HEK293 (cell line): ENCODE data around the gene AURKB.
A peak's percentile ranks its signal among the peaks of the same experiment; 100 is the strongest.

ENCODE experiments used
- BCL11B ChIP-seq: fragments of 450-650 bp; formaldehyde crosslinking; IDR thresholded peaks from 2 replicates; pipeline ENCODE4 v1.5.1; 2016; ENCODE audit warnings: low read depth, missing biosample characterization, missing genetic modification characterization
- BCL6B ChIP-seq: fragments of 450-650 bp; formaldehyde crosslinking; IDR thresholded peaks from 2 replicates; pipeline ENCODE4 v1.5.1; 2017; ENCODE audit warnings: missing biosample characterization, missing genetic modification characterization
- EGR2 ChIP-seq: fragments of 450-650 bp; formaldehyde crosslinking; IDR thresholded peaks from 2 replicates; pipeline ENCODE4 v1.5.1; 2016; ENCODE audit warnings: low read depth, missing biosample characterization, missing genetic modification characterization
- GLI2 ChIP-seq: fragments of 450-650 bp; formaldehyde crosslinking; IDR thresholded peaks from 2 replicates; pipeline ENCODE4; 2017; ENCODE audit warnings: missing biosample characterization, missing genetic modification characterization, low read depth, borderline replicate concordance
- GLI4 ChIP-seq: fragments of 450-650 bp; formaldehyde crosslinking; IDR thresholded peaks from 2 replicates; pipeline ENCODE4 v1.5.1; 2016; ENCODE audit warnings: missing biosample characterization, missing genetic modification characterization
- KLF17 ChIP-seq: fragments of 450-650 bp; formaldehyde crosslinking; IDR thresholded peaks from 2 replicates; pipeline ENCODE4 v1.5.1; 2016; ENCODE audit warnings: missing biosample characterization, missing genetic modification characterization
- KLF8 ChIP-seq: fragments of 450-650 bp; formaldehyde crosslinking; IDR thresholded peaks from 2 replicates; pipeline ENCODE4 v1.5.1; 2016; ENCODE audit warnings: missing biosample characterization, missing genetic modification characterization
- OSR2 ChIP-seq: fragments of 450-650 bp; formaldehyde crosslinking; IDR thresholded peaks from 2 replicates; pipeline ENCODE4 v1.5.1; 2016; ENCODE audit warnings: missing biosample characterization, missing genetic modification characterization
- PBX3 ChIP-seq: sonication (generic); formaldehyde crosslinking; IDR thresholded peaks from 2 replicates; pipeline ENCODE4 v1.8.1; 2022; ENCODE audit warnings: mild to moderate bottlenecking, moderate library complexity, missing genetic modification reagents
- PRDM10 ChIP-seq: fragments of 450-650 bp; formaldehyde crosslinking; IDR thresholded peaks from 2 replicates; pipeline ENCODE4 v1.5.1; 2016; ENCODE audit warnings: missing biosample characterization, missing genetic modification characterization
- PRDM6 ChIP-seq: fragments of 450-650 bp; formaldehyde crosslinking; IDR thresholded peaks from 2 replicates; pipeline ENCODE4 v1.5.1; 2017; ENCODE audit warnings: missing biosample characterization, missing genetic modification characterization
- SP3 ChIP-seq: fragments of 450-650 bp; formaldehyde crosslinking; IDR thresholded peaks from 2 replicates; pipeline ENCODE4 v1.5.1; 2016; ENCODE audit warnings: missing biosample characterization, missing genetic modification characterization
- TRIM28 ChIP-seq: IDR thresholded peaks from 2 replicates; pipeline ENCODE4 v1.6.1; 2011; ENCODE audit warnings: low read length, control low read depth, borderline replicate concordance
- WT1 ChIP-seq: fragments of 450-650 bp; formaldehyde crosslinking; IDR thresholded peaks from 2 replicates; pipeline ENCODE4 v1.5.1; 2016; ENCODE audit warnings: missing biosample characterization, missing genetic modification characterization
- ZFHX2 ChIP-seq: fragments of 450-650 bp; formaldehyde crosslinking; conservative IDR thresholded peaks from 2 replicates; pipeline ENCODE4 v1.5.1; 2016; ENCODE audit warnings: missing biosample characterization, missing genetic modification characterization
- ZFP41 ChIP-seq: fragments of 450-650 bp; formaldehyde crosslinking; IDR thresholded peaks from 2 replicates; pipeline ENCODE4 v1.5.1; 2016; ENCODE audit warnings: missing biosample characterization, missing genetic modification characterization, borderline replicate concordance
- ZIC2 ChIP-seq: fragments of 450-650 bp; formaldehyde crosslinking; IDR thresholded peaks from 2 replicates; pipeline ENCODE4 v1.5.1; 2016; ENCODE audit warnings: missing biosample characterization, missing genetic modification characterization
- ZNF10 ChIP-seq: fragments of 450-650 bp; formaldehyde crosslinking; IDR thresholded peaks from 2 replicates; pipeline ENCODE4 v1.5.1; 2017; ENCODE audit warnings: missing biosample characterization, missing genetic modification characterization
- ZNF211 ChIP-seq: fragments of 450-650 bp; formaldehyde crosslinking; IDR thresholded peaks from 2 replicates; pipeline ENCODE4 v1.5.1; 2016; ENCODE audit warnings: low read depth, missing biosample characterization, missing genetic modification characterization
- ZNF223 ChIP-seq: fragments of 450-650 bp; formaldehyde crosslinking; IDR thresholded peaks from 2 replicates; pipeline ENCODE4 v1.5.1; 2016; ENCODE audit warnings: missing biosample characterization, missing genetic modification characterization
- ZNF24 ChIP-seq: fragments of 450-650 bp; formaldehyde crosslinking; IDR thresholded peaks from 2 replicates; pipeline ENCODE4 v1.5.1; 2016; ENCODE audit warnings: missing biosample characterization, missing genetic modification characterization
- ZNF426 ChIP-seq: fragments of 450-650 bp; formaldehyde crosslinking; IDR thresholded peaks from 2 replicates; pipeline ENCODE4 v1.5.1; 2017; ENCODE audit warnings: missing biosample characterization, missing genetic modification characterization, mild to moderate bottlenecking, inconsistent platforms, moderate library complexity
- ZNF501 ChIP-seq: fragments of 450-650 bp; formaldehyde crosslinking; IDR thresholded peaks from 2 replicates; pipeline ENCODE4 v1.5.1; 2016; ENCODE audit warnings: missing biosample characterization, missing genetic modification characterization
- ZNF580 ChIP-seq: fragments of 450-650 bp; formaldehyde crosslinking; IDR thresholded peaks from 2 replicates; pipeline ENCODE4 v1.5.1; 2016; ENCODE audit warnings: missing biosample characterization, missing genetic modification characterization
- ZNF677 ChIP-seq: fragments of 450-650 bp; IDR thresholded peaks from 2 replicates; pipeline ENCODE4 v1.5.0; 2018; ENCODE audit warnings: missing biosample characterization, mild to moderate bottlenecking, missing genetic modification characterization, moderate library complexity
- ZNF692 ChIP-seq: fragments of 450-650 bp; formaldehyde crosslinking; IDR thresholded peaks from 2 replicates; pipeline ENCODE4 v1.5.1; 2016; ENCODE audit warnings: missing biosample characterization, missing genetic modification characterization
- ZNF76 ChIP-seq: fragments of 450-650 bp; formaldehyde crosslinking; IDR thresholded peaks from 2 replicates; pipeline ENCODE4; 2016; ENCODE audit warnings: low read depth, missing biosample characterization, missing genetic modification characterization, borderline replicate concordance
- ZNF837 ChIP-seq: fragments of 450-650 bp; formaldehyde crosslinking; IDR thresholded peaks from 2 replicates; pipeline ENCODE4 v1.5.1; 2016; ENCODE audit warnings: missing biosample characterization, missing genetic modification characterization
- ZSCAN30 ChIP-seq: fragments of 450-650 bp; IDR thresholded peaks from 2 replicates; pipeline ENCODE4 v1.5.1; 2018; ENCODE audit warnings: missing biosample characterization, mild to moderate bottlenecking, missing genetic modification characterization, moderate library complexity

The AURKB gene

GRCh38 chr17:8192070-8192815 lies 18.1 kb downstream of the AURKB start (continued):
- TF ChIP-seq PRDM10 (tag by site-specific recombination), result peak; percentile 66
- no peak for TF ChIP-seq ZNF76
- no peak for TF ChIP-seq ZIC2 (tag by site-specific recombination)
- TF ChIP-seq EGR2, result peak; percentile 71; the same call in 1 of the 2 replicates
- peak; percentile 45 for TF ChIP-seq SP3 (tag by site-specific recombination)
- TF ChIP-seq ZSCAN30, result no peak
- no peak for TF ChIP-seq ZNF677 (tag by site-specific recombination)
- peak; percentile 61; the same call in 1 of the 2 replicates for TF ChIP-seq ZNF10 (tag by site-specific recombination)
- no peak for TF ChIP-seq ZNF837 (tag by site-specific recombination)
- TF ChIP-seq PRDM6, result no peak
- TF ChIP-seq ZFP41 (tag by site-specific recombination), result no peak
- no peak for TF ChIP-seq GLI2 (tag by site-specific recombination)
- TF ChIP-seq KLF17 (tag by site-specific recombination), result 0 out of 2 replicates have a peak, but pooled peaks have one; percentile 28
- no peak for TF ChIP-seq ZNF580
- TF ChIP-seq BCL6B, result no peak
- TF ChIP-seq ZNF24 (tag by site-specific recombination), result 0 out of 2 replicates have a peak, but pooled peaks have one; percentile 23
- peak; percentile 83 for TF ChIP-seq ZFHX2 (tag by site-specific recombination)
- TF ChIP-seq PBX3, result no peak
- 0 out of 2 replicates have a peak, but pooled peaks have one; percentile 35 for TF ChIP-seq OSR2 (tag by site-specific recombination)
- no peak for TF ChIP-seq ZNF426 (tag by site-specific recombination)
- TF ChIP-seq WT1 (tag by site-specific recombination), result peak; percentile 39; the same call in 1 of the 2 replicates
- TF ChIP-seq ZNF501, result peak; percentile 65; the same call in 1 of the 2 replicates
- peak; percentile 48; the same call in 1 of the 2 replicates for TF ChIP-seq TRIM28
- TF ChIP-seq KLF8 (tag by site-specific recombination), result peak; percentile 75
- no peak for TF ChIP-seq ZNF211
- no peak for TF ChIP-seq ZNF223 (tag by site-specific recombination)
- no peak for TF ChIP-seq BCL11B (tag by site-specific recombination)
- no peak for TF ChIP-seq GLI4 (tag by site-specific recombination)
- TF ChIP-seq ZNF692, result 0 out of 2 replicates have a peak, but pooled peaks have one; percentile 26
